Measurements from ENCODE around the gene DPH6.
"Not testable (repeated sequence)": the region's sequence is repeated elsewhere in the genome, so short reads cannot be mapped to it uniquely, and the experiment has no call there.

DPH6 gene

DNA sequence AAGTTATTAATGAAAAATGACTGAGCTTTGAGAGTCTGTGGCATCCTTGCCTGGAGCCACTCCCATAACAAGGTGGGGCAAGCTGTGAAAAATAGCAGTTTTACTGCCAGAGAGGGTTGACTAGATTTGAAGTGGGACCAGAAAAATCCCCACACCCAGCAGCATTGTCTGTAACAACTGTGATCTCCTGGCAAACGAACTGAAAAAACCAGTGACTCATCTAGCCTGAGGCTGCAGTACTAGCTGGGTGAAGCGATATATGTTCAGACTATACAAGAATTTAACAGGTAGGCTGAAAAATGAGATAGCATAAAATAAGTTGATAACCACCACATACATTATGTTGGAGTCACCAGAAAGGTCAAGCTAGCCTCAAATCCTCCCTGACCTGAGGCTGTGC is 64.0 kb downstream of the DPH6 start:
- peak; percentile 32 for DNase-seq

DNA sequence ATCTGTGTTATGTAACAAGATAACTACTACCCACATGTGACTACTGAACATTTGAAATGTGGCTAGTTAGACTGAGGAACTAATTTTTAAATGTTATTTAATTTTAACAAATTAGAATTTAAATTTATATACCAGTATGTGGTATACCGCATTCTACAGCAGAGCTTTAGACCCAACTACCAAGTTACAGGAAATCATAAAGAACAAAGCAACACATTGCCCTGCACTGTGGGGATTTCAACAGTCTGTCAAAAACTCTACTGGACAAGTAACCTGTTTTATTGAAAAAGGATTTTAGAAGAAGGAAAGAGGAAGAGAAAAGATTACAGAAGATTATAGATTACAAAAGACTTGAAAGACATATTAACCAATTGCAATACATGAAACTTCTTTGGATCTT is 64.9 kb downstream of the DPH6 start:
- no peak for DNase-seq

DNA sequence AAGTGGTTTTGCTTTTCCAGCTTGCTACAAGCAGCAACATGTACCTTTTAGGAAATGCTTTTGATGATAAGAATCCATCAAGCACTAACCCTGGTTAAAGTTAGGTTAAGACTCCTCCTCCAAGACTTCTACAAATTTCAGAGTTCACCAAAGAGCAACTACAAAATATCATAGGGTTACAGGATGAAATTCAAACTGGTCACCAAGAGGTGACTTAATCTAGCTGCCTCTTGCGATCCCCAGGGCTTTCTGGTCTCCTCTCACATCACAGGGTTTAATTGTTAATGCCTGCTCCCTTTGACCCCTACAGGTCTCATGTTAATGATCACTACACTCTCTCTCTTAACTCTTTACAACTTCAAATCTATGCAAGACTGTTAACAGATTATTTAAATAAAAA is 66.5 kb downstream of the DPH6 start:
- no peak for DNase-seq

DNA sequence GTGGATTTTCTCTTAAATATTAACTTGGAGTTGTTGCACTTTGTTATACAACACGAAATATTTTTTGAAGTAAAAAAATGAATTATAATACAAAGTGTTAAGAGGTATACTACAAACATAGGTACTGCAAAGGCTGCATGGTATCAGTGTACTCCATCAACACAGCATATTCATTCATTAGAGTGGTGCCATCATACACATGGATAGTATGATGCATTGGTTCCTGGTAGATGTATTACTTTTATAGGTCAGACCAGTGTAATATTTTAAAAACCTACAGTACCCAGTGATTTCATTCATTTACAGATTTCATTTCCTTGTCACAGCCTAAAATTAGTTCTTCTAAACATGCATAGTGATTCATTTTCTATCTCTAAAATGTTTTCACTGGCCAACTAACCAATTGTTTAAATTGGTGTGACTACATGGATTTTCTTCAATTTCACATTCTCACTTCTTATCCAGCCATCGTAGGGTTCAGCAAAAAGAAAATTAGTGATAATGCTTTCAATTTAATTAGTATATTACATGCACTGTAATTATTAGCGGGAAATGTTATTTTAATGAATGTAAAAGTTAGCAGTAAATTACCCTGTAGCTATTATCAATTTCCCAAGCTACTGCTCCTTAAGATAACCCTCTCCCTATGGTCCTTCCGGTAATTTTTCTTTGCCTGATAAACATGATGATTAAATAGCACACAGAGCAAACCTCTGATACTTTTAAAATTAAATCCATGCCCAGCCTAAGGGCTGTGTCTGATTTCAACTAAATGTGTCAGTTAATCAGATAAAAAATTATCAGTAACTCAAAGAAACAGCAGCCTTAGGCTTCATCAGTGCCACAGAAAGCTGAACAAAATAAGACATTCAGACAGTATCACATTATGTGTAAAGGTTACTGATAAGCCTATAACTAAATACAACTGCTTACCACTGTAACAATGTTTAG is 68.4 kb downstream of the DPH6 start:
- DNase-seq = peak; percentile 32

DNA sequence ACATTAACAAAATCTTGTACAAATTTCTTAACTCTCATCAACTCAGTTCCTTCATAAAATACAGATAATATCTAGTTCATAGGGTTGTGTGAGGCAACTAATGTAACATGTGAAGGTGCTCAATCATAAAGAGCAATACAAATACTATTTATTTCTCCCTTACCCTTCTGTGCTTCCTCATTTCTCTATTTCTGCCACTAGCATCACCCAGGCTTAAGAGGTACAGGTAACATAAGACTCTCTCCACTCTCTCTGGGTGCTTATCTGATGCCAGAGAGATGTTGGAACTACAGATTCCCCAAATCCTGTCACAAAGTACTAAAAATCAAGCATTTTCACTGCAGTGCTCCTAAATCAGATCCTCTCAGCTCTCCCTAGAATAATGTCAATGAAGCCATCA is 74.9 kb downstream of the DPH6 start:
- DNase-seq = no peak

DNA sequence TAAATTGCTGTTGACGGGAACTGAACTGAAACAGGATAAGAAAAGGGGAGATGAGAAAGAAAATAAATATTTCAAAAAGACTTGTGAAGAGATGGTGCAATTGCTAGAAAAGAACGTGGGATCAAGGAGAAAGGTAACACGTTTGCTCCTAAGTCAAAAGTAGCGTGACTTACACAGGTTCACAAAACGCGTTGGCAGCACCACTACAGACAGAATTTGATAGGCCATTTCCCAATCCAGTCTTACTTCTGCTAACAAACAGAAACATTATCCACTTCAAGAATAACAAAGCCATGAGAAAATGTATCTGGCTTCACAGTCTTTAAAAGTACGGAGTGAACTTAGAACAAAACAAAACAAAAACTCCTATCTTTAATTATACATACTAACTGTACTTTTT is 75.5 kb downstream of the DPH6 start:
- no peak for DNase-seq

DNA sequence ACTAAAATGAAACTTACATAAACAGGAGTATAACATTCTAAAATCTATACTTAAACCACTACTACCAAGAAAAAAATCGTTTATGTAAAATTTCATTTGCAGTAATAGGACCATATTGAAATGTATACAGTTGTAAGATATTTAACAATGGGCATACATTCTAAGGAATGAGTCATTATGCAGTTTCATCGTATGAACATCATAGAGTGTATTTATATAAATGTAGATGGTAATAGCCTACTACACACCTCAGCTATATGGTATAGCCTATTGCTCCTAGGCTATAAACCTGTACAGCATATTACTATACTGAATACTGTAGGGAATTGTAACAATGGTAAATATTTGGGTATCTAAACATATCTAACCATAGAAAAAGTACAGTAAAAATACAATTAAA is 79.5 kb downstream of the DPH6 start:
- no peak for DNase-seq

DNA sequence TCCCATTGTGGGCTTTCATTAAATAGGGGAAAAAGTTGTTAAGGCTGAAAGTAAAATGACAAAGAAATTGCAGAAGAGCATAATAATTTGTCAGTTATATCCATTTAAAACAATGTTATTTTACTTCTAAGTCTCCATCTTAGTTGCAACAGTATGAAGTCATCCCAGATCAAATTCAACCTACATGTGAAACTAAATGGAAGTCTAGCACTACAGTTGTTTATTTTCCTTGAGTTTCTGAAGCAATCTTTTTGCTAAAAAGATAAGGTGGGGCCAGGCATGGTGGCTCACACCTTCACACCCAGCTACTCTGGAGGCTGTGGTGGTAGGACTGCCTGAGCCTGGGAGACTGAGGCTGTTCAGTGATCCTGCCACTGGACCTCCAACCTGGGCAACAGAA is 80.2 kb downstream of the DPH6 start:
- no peak for DNase-seq

DNA sequence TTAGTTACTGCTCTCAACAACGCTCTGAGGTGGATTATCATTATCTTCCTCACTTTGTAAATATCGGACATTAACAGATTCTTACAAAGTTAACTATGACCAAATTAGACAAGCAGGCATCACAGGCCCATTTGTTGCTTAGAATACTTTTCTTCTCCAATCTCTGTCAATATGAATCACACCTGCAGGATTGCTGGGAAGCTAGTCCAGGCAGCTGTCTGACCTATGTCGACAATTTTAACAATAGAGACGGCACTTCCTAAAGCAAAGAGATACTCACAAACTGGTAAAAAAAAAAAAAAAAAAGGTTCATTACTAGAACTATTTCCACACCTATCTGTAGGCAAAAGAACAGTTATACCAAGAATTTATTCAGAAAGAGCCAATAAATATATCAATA is 85.3 kb downstream of the DPH6 start:
- DNase-seq = no peak

DNA sequence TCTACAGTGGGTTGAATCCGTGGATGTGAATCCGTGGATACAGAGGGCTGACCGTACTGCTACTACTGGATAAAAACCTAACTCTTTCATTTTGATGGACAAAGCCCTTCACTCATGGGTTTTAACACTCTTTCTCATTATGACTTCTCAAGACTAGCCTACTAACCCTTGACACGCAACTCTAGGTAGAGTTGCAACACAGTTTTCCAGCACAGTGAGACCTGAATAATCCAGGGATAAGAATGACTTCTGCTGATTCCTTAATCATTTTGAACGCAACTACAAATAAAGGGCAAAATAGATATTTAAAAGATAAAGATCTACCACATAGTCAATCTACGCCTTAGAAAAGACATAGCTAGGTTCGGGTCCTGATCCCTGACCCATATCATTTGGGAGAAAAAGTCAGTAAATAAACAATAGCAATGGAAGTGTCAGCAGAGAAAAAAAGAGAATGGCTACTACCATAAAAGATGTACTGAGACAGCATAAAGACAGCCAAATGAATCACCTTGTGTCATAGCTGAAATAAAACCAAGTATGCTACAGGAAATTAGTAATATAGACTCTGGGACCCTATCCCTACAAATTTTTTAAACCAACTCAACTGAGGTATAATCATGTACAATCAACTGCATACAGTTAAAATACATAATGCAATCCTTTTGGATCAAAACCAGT is 87.6 kb downstream of the DPH6 start:
- no peak for DNase-seq

DNA sequence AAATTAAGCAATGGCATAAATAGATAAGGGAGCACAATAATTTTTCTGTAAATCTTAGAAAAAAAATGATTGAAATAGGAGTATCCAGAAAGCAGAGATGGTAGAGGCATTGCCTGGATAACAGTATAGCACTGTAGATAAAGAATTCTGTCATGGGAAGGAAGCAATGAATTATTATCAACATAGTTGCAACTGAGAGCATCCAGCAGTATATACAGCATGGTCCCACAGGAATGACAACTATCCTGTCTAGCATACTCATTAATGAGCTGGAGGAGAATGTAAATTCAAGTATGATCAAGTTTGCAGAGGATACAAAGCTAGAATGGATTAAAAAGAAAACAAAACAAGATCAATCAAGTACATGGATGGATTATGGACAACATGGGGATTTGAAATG is 90.8 kb downstream of the DPH6 start:
- DNase-seq = no peak

DNA sequence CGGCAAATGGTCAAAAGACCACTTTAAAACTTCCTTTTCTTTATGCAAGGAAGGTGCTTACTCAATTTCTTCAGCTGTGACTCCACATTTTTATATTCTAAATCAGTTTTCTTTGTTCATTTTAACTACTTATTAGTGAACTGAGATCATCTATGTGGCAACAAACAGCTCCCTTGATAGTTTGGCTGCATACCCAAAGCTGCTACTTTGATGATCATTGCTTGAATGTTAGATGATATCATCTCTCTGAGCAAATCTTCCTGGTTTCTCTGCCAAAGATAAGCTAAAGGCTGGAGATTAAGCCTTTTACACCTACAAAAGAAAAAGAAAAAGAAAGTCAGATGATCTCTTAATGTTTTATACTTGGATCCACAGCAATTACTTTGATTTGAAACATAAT is 95.5 kb downstream of the DPH6 start:
- DNase-seq = no peak

DNA sequence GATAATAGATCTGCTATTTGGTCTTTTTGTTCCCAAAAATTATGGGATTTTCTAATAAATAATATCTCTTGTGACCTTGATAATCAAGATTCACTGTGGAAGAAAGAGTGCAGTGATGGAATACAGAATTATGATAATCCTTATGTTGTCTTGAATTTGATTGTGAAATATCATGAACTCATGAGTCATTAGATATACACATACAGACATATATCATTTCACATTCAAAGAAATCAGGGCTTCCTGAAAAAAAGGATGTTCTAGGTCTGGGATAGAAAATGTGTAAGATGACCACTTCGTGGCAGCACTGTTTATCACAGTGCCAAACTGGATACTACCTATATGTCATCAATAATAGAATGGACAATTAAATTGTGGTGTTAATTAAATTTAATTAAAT is 97.7 kb downstream of the DPH6 start:
- DNase-seq = no peak

DNA sequence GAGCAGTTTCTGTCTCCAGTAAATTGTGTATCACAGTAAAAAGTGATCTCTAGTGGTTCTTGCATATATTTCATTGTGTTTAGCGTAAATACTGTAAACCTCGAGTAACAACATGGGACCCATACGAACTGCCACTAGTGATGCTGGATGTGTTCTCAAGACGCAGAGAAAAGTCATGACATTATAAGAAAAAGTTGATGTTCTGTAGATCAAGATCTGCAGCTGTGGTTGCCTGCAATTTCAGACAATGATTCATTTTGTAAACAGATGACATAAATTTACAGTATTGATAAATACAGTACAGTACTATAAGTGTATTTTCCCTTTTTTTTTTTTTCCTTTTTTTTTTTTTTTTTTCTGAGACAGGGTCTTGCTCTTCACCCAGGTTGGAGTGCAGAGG is 100.1 kb downstream of the DPH6 start:
- no peak for DNase-seq

DNA sequence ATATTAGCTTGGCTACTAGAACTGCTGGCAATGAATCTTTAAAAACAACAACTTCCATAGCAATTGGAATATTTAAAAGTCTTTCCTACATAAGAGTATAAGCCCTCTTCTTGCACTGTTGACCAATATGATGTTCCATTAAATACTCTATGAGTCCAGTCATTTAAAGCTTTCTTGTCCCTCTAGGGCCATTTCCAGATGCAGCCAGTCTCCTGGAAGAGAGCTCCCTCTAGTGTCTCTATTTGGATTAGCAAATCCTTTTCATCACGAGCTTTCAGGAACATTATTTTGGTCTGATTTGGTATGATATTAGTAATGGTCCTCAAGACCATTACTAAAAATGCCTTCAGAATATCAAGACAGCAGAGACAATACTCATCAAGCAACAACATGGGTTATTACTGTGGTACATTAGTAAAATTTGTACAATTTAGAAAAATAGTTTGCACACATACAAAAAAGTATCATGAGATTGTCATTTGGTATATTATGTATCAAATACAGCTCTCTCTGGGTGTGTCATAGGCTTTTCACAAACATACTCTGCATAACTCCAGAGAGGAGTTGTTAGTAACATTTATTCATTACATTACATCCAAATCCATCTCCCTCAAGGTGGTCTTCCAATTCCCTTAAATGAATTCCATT is 101.3 kb downstream of the DPH6 start:
- peak; percentile 73 for DNase-seq

DNA sequence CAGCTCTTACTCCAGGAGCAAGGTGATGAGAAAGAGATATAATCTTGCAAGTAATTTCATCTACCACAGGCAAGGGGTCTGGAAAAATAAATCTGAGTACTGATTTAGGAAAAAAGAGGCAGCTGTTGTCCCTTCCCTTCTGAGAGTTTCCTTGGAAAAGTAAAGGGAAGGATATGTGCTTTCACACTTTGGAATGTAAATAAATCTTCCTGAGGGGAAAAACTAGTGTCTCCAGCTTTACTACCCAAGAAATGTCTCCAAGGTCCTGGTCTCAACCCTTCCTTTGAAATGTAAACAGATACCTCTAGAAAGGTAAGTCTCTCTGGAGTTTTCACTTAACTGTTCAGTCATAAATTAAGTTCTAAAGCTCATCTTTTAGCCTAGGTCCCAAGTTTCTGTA is 102.6 kb downstream of the DPH6 start:
- no peak for DNase-seq

DNA sequence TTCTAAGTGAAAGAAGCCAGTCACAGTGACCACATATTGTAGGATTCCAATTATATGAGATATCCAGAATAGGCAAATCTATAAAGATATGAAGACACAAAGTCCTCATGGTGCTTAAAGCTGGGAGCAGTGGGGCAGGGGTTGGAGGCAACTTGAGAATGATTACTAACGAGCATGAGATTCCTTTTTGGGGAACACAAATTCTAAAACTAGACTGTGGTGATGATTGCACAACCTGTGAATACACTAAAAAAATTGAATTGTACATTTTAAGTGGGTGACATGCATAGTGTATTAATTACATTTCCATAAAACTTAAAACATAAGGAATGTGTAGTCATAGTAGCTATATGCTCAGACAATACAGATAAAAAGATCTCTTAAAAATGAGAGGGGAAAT is 103.2 kb downstream of the DPH6 start:
- no peak for DNase-seq

DNA sequence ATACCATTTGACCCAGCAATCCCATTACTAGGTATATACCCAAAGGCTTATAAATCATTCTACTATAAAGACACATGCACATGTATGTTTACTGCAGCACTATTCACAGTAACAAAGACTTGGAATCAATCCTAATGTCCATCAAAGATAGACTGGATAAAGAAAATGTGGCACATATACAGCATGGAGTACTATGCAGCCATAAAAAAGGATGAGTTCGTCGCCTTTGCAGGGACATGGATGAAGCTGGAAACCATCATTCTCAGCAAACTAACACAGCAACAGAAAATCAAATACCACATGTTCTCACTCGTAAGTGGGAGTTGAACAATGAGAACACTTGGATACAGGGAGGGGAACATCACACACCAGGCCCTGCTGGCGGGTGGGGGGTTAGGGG is 104.7 kb downstream of the DPH6 start:
- not testable (repeated sequence) for DNase-seq

DNA sequence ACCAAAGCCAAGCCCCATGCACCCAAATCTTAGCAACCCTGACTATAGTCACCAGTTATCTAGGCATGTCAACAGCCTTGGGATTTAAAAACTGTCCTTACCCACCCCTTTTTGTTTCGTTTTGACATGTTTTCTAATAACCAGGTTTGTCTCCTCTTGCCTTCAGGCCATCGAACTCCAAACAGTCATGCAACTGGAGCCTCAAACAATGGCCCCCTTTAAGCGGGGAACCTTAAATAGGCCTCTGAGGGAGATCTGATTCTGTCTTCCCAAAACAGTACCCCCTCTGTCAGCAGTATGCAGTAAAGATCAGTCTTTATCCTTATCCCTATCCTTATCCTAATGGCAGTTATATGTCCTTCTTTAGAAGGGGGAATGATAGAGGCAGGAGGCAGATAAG is 105.7 kb downstream of the DPH6 start:
- DNase-seq = no peak

DNA sequence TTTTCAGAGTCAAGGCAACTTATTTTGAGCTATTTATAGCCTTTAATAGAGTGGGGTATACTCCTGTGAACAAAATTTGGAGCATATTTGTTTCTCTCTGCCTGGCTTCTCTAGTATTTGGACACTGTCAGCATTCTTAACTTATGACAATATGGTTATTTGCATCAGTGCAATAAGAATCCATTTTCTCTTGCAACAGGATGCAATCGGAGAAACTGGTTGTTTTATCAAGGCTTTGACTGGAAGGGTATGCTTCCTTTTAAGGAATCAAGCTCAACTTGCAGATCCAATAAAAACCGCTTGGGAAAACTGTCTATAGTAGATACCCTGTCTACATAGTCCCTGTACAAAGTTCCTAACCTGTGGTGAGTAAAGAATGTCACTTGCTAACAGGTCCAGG is 106.7 kb downstream of the DPH6 start:
- no peak for DNase-seq

DNA sequence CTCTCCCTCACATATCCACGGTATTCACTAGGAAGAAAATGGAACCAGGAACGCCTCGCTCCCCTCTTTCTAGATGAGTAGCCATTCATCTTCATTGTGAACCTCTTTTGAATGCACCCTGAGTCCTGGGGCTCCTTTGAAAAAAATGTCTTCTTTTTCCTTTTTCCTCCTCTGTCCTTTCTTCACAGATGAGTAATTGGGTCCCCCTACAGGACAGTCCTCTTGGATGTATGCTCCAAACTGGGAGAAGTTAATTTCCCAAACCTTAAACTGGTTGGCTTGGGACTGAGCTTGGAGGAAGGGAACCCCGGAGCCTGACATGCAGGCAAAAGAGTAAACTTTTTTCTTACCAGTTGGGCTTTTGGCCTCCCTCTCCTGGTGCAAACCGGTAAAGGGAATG is 108.8 kb downstream of the DPH6 start:
- DNase-seq = no peak

DNA sequence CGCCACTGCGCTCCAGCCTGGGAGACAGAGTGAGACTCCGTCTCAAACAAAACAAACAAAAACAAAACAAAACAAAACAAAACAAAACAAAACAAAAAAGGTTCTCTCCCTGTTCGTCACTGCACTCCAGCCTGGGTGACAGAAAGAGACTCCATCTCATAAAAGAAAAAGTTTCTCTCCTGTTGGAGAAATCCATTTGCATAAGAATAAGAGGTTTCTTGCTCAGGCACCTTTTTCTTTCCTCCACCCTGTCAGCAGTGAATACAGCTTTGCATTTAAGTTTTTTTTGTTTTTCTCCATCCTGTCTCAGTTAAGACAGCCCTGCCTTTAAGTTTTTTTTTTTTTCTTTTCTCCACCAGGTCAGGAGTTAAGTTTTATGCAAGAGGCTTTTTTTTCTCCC is 109.5 kb downstream of the DPH6 start:
- DNase-seq = no peak

DNA sequence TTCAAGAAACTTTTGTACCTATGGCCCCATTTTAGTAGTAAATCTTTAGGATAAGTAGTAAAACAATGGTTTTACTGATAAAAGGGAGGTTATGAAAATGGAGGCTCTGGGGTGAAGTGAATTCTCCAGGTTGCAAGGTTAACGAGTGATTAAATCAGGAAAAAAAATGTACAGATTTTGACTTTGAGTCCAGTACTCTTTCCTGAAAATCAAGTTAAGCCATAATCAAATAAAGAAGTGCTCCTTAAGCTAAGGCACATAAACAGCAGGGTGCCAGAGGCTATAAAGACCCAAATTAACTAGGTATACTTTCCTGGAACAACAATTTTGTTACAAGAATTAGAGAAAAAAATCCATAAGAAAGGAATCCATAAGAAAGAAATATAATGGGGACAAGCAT is 114.7 kb downstream of the DPH6 start:
- DNase-seq = no peak

DNA sequence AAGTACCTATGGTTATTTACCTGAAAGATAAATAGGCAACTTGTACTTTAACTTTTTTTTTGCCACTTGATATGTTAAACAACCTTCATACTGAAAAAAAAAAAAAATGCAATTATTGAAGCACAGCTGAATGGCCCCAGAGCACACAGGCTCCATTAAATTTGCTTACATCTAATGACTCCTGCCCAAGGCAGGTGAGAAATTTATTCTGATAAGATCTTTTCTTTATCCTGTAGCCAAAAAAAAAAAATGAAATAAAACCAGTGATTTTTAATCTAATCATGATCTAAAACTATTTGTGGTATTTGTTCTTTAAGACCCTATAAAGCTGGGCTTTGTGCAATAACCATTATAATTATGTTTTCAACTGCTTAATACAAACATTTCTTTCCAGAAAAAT is 115.7 kb downstream of the DPH6 start:
- no peak for DNase-seq

Data from hematopoietic multipotent progenitor cell treated with erythropoietin and hydrocortisone succinate and interleukin-3 and kit ligand, for 6 days (in vitro differentiated cells).